Measurements from ENCODE around the gene SC5D. TPM values are rescaled to one million over a fixed set of nuclear protein-coding genes. Genes with fewer than 3 reads are reported as not detected.

The SC5D gene
- total RNA-seq, 6 experiments from 2014 or later: 17.8 to 24.9 (median 22.8) TPM

DNA sequence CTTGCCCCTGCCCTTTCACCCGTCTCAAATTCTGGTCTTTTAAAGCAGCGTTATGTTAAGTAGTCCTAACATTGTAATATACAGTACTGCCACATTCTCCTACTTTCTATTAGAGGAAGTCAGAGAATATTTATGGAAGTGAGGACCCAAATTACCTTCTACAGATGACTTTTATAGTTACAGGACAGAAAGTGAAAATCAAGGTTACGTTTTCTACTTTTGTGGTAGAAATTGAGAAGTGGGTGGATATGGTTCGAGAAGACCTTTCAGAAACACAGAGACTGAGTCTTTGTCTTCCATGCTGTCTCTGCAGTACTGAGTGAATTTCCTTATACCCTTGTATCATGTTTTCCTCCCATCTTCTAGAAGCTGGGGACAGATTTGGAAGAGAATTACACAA, 17.1 kb downstream of the SC5D start:
- H3K4me1 Mint-ChIP-seq (ENCODE audit: low read depth): no peaks in the 10 kb centered on the region
- H3K36me3 Mint-ChIP-seq (ENCODE audit: low read depth): peaks cover 11% of the 10 kb centered on the region; the same call in 1 of the 2 replicates
- no peaks in the 10 kb centered on the region for H3K27me3 Mint-ChIP-seq (ENCODE audit: insufficient read depth)
- H3K4me3 Mint-ChIP-seq: no peak overlapping the region
- TF ChIP-seq CTCF (IDR thresholded peaks at IDR 0.05): no peak
- H3K27ac Mint-ChIP-seq: no peak overlapping the region
- no peaks in the 10 kb centered on the region for H3K9me3 Mint-ChIP-seq
- no peak for DNase-seq

DNA sequence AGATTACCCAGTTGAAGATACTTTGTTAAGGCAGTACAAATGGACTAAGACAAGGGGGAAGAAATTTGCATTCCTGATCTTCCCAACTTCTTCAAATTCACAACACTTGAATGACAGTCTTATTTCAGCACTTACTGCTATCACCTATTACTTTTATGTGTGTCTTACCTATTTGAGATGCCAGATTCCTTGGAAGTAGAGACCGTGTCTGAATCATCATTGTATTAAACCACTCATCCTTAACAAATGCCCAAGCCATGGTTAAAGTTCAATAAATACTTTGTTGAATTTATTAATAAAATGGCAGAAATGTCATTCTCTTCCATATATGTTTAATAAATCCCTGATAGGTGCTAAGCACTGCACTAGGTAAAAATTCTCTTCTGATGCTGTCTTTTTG, 18.3 kb downstream of the SC5D start:
- no peak overlapping the region for H3K4me3 Mint-ChIP-seq
- no peak for TF ChIP-seq CTCF (IDR thresholded peaks at IDR 0.05)

DNA sequence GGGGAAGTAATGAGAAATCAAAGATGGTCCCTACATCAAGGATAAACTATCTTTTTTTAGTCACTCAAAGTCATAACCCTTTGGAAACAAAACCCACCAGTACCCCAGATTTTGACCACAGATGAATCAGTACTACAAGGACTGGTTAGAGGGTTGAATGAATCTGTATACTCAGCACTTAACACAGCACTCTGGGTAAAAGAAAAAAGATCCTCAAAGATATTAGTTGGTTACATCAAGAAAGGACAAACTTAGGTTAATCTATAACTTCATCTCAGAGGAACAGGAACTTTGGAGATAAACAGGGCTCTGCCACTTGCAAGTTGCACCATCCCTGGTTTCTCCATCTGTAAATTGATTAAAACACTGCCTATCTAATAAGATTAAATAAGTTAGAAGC, 18.8 kb downstream of the SC5D start:
- Mint-ChIP-seq H3K27me3 (ENCODE audit: insufficient read depth) (peaks cover 2% of the 10 kb centered on the region; the same call in 1 of the 2 replicates), H3K27ac (no peak overlapping the region), H3K4me3 (no peak overlapping the region), H3K36me3 (ENCODE audit: low read depth) (peaks cover 10% of the 10 kb centered on the region; the same call in 1 of the 2 replicates), H3K9me3 (no peaks in the 10 kb centered on the region), H3K4me1 (ENCODE audit: low read depth) (no peaks in the 10 kb centered on the region)
- no peak for DNase-seq
- no peak for TF ChIP-seq CTCF (IDR thresholded peaks at IDR 0.05)

More for the DNA sequence above, 18.3 kb downstream of the SC5D start:
- Mint-ChIP-seq H3K27ac (no peak overlapping the region), H3K27me3 (ENCODE audit: insufficient read depth) (peaks cover 2% of the 10 kb centered on the region; the same call in 1 of the 2 replicates), H3K4me1 (ENCODE audit: low read depth) (no peaks in the 10 kb centered on the region), H3K9me3 (no peaks in the 10 kb centered on the region), H3K36me3 (ENCODE audit: low read depth) (peaks cover 11% of the 10 kb centered on the region; the same call in 1 of the 2 replicates)
- no peak for DNase-seq

DNA sequence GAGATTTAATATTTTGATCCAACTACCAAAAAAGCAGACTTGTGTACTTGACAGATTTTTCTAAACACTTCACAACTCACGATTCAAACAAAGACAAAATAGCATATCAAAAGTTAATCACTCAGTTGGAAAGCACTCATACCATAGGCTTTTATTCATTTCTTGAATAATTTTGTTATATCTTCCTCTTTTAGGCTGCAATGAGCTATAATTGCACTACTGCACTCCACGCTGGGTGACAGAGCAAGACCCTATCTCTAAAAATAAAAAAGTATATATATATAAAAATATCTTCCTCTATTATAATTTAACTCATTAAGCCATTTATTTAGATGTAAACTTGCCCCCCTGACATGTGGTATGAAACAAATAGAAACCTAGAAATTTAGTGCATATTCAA, 19.9 kb downstream of the SC5D start:
- TF ChIP-seq CTCF (IDR thresholded peaks at IDR 0.05): no peak
- peaks cover 2% of the 10 kb centered on the region; the same call in 1 of the 2 replicates for H3K27me3 Mint-ChIP-seq (ENCODE audit: insufficient read depth)
- no peak overlapping the region for H3K4me3 Mint-ChIP-seq
- DNase-seq: no peak
- peaks cover 6% of the 10 kb centered on the region; the same call in 1 of the 2 replicates for H3K36me3 Mint-ChIP-seq (ENCODE audit: low read depth)
- no peak overlapping the region for H3K27ac Mint-ChIP-seq
- H3K4me1 Mint-ChIP-seq (ENCODE audit: low read depth): no peaks in the 10 kb centered on the region
- no peaks in the 10 kb centered on the region for H3K9me3 Mint-ChIP-seq

- Mint-ChIP-seq H3K4me1 (ENCODE audit: low read depth) (peaks cover 6% of the 10 kb centered on the region; the same call in 1 of the 2 replicates), H3K36me3 (ENCODE audit: low read depth) (no peaks in the 10 kb centered on the region), H3K27me3 (ENCODE audit: insufficient read depth) (peaks cover 12% of the 10 kb centered on the region), H3K9me3 (no peaks in the 10 kb centered on the region), H3K27ac (no peak overlapping the region), H3K4me3 (no peak overlapping the region)
- DNase-seq: peak; percentile 50
- peak; percentile 85 for TF ChIP-seq CTCF (IDR thresholded peaks at IDR 0.05)
Measured at GRCh38 chr11:121318848-121319834, 26.6 kb downstream of the SC5D start.

Measured in HFFc6 (cell line).